Subcutaneous adipose tissue (tissue), 4 donors: ENCODE results near the gene FXYD4. TPM values are rescaled to one million over a fixed set of nuclear protein-coding genes. Genes with fewer than 3 reads are reported as not detected.

ENCODE experiments used
- total RNA-seq, 4 donors: library from RNA; depleted of rRNA; stranded (reverse); fragments of >200 nt; gene quantifications; one replicate each; pipeline ENCODE4 v1.1.0, GENCODE V29; 2016
- TF ChIP-seq, protein P1 (sequence below): fragments of 450-650 bp; IDR thresholded peaks from one replicate; pipeline ENCODE4 v1.5.1; 2016; ENCODE audit warnings: low read depth, mild to moderate bottlenecking, control low read depth, antibody characterized with exemption, moderate library complexity

FXYD4 gene
- total RNA-seq, 4 donors from 2014 or later: not detected

DNA sequence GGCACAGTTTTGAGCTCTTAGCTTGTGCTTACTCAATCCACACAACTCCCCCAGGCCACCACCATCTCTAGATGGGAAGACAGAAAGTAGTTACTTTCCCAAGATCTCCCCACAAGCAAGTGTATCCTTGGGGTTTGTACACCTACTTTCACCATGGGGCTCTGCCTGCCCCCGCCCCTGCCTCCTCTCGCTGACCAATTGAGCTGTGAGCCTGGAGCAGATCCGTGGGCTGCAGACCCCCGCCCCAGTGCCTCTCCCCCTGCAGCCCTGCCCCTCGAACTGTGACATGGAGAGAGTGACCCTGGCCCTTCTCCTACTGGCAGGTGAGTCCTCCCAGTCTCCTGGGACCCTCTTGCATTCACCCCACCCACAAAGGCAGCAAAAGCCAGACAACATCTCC, 2.0 kb downstream of the FXYD4 start:
- TF ChIP-seq, protein P1, sequence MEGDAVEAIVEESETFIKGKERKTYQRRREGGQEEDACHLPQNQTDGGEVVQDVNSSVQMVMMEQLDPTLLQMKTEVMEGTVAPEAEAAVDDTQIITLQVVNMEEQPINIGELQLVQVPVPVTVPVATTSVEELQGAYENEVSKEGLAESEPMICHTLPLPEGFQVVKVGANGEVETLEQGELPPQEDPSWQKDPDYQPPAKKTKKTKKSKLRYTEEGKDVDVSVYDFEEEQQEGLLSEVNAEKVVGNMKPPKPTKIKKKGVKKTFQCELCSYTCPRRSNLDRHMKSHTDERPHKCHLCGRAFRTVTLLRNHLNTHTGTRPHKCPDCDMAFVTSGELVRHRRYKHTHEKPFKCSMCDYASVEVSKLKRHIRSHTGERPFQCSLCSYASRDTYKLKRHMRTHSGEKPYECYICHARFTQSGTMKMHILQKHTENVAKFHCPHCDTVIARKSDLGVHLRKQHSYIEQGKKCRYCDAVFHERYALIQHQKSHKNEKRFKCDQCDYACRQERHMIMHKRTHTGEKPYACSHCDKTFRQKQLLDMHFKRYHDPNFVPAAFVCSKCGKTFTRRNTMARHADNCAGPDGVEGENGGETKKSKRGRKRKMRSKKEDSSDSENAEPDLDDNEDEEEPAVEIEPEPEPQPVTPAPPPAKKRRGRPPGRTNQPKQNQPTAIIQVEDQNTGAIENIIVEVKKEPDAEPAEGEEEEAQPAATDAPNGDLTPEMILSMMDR: no peak

DNA sequence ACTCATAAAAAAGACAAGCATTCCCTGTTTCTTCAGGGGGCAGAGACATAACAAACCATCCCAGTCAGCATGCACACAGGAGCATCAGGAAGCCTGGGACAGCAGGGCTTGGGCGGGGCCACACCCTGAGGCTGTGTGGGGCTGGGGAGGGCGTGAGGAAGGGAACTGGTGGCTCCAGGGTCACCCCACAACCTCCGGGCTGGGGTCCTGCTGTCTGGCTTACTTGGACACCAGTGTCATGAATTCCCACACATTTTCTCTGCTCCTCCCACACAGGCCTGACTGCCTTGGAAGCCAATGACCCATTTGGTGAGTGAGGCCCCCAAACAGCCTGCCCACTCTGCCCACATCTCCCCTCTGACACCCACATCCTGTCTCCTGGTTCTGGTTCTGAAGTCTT, 2.8 kb downstream of the FXYD4 start:
- TF ChIP-seq, protein P1: no peak

DNA sequence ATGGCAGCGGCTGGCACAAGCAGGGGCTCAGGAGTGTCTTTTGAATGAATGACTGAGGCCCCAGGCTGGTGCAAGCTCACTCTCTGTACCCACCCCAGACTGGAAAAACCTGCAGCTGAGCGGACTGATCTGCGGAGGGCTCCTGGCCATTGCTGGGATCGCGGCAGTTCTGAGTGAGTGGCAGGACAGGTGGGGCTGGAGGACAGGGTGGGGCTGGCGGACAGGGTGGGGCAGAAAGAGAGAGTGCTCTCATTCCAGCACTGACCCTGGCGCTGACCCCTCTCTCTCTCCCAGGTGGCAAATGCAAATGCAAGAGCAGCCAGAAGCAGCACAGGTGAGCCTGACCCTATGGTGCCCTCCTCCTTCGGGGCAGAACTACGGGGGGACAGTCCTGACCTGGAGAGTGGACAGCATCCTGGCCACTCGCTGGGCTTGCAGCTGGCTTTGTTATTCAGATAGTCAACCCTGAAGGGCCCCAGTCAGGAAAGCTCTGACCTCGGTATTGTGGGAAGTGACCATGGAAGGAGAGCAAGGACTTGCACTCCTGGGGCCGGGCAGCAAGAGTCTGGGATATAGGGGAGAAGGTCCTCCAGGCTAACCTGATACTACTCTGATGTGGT, 4.1 kb downstream of the FXYD4 start:
- TF ChIP-seq, protein P1: no peak

DNA sequence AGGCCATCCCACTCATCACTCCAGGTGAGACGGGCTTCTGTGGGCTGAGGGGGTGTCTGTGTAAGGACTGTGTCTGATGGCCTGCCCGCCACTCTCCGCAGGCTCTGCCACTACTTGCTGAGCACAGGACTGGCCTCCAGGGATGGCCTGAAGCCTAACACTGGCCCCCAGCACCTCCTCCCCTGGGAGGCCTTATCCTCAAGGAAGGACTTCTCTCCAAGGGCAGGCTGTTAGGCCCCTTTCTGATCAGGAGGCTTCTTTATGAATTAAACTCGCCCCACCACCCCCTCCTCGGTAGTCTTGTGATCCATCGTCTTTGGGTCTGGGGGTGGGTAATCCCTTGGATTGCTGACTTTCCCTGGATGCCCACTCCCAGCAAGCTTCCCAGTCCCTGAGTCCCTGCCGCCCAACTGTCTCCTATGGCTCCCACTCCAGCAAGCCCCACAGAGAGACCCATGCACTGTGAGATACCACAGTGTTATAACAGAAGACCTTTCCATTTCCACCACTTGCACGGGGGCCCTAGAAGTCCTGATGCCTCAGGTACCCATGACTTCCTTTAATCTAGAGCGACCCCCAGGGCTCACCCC, 4.7 kb downstream of the FXYD4 start:
- TF ChIP-seq, protein P1: no peak

DNA sequence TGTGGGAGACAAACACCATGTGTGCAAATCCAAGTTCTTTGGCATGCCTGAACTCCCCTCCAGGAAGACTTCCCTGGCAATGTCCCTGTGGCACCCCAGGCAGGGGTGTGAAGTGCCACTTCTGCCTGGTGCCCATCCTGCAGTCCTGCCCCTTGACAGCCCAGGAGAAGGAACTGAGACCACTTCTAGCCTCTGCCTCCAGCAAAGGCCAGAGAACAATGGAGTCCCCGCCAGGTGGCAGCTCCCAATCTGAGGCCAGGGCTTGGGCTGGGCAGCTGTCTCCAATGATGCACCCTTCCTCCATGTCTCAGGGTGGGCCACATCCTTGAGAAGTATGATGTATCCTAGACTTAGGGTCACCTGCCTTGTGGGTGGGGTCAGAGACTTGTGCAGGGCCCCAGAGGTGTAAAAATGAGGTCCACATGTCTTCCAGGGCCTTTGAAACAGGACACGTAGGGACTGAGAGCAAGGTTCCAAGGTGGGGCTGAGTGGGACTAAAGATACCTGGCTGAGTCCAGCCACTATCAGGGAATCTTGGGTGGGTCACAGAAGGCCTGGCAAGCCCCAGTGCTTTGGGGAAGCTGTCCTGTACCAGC, 5.5 kb downstream of the FXYD4 start:
- TF ChIP-seq, protein P1: no peak

DNA sequence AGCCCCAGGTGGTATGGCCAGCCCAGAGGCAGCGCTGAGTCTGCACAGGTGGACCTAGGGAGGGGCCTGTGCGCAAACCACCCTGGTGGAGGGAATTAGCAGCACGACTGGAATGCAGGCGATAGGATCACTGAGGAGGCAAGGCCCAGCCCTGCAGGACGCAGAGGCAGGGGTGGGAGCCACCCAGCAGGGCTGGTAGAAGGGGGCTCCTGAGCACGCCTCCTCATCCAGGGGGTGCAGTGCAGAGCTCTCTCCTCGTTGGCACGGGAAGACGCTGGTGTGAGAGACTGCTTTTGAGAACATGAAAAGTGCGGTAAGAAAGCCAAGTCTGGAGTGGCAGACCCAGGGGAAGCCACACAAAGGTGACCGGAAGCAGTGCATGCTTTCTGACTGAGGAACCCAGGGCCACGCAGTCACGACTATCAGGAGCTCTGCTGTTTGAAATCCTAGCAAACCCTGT, 6.0 kb downstream of the FXYD4 start:
- TF ChIP-seq, protein P1: no peak

DNA sequence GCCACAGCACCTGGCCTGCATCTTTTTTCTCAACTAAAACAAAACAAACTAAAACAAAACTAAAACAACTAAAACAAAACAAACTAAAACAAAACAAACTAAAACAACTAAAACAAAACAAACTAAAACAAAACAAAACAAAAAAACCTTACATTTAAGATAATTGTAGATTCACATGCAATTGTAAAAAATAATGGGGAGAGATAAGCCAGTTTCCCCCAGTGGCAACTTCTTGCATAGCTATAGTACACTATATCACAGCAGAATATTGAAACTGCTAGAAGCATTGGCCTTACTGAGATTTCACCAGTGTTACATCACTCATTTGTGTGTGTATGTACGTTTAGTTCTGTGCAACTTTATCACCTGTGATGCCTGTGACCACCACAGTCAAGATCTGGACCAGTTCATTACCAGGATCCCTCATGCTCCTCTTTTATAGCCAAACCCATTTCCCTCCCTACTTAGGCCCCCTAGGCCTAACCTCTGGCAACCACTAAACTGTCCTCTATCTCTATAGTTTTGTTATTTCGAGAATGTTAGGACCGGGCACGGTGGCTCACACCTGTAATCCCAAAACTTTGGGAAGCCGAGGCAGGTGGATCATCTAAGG, 9.3 kb downstream of the FXYD4 start:
- TF ChIP-seq, protein P1: no peak
